Activated T-cell treated with anti-CD3 and anti-CD28 coated beads for 24 hours (primary cell): Measurements from ENCODE around the gene GOLGA6L6.
"Not testable (repeated sequence)": the region's sequence is repeated elsewhere in the genome, so short reads cannot be mapped to it uniquely, and the experiment has no call there.

Source experiments
- DNase-seq: peaks from one replicate; pipeline ENCODE4 v3.0.0-alpha.2; 2020; ENCODE audit warnings: low read depth

The GOLGA6L6 gene, protein sequence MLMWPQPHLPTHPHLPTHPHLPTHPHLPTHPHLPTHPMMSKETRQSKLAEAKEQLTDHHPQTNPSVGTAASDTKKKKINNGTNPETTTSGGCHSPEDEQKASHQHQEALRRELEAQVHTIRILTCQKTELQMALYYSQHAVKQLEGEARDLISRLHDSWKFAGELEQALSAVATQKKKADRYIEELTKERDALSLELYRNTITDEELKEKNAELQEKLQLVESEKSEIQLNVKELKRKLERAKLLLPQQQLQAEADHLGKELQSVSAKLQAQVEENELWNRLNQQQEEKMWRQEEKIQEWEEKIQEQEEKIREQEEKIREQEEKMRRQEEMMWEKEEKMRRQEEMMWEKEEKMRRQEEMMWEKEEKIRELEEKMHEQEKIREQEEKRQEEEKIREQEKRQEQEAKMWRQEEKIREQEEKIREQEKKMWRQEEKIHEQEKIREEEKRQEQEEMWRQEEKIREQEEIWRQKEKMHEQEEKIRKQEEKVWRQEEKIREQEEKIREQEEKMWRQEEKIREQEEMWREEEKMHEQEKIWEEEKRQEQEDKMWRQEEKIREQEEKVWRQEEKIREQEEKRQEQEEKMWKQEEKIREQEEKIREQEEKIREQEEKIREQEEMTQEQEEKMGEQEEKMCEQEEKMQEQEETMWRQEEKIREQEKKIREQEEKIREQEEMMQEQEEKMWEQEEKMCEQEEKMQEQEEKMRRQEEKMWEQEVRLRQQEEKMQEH

DNA sequence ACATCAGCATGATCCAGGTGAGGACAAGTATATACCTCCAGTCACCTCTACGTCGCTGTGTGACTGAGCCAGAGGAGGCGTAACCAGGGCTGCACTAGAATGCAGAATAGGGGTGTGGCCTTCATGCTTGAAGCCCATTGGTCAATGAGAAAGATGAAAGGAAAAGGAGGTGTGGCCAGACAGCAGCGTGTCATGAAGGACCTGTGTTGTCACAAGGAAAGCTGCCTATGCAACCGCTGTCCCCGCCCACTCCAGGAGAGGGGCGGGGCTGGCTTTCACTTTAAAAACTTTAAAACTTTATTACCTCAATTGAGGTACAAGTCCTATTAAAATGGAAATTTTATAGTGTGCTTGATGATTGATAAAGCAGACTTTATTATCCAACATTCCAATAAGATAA lies at the start of gene GOLGA6L6:
TSS of gene GOLGA6L6 (minus strand) at position 101 of the 400 bp plus-strand sequence. CDS start at position 10, 91 bp downstream.
- DNase-seq = not testable (repeated sequence)

DNA sequence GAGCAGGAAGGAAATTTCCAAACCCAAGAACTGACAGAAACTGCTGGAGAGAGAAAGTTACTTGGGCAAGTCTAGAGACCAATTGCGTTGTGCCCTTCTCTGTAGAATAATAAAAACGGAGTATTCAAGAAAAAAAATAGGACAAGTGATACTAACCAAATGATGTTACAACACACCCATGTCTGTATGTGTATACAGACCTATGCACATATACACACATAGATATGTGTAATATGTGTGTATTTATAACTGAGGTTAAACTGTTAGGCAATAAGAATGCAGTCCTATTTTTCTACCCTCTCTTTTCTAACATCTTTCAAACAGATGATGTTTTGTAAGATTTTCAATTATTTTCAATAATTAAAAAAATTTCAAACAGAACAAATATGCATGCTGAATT lies 48.5 kb upstream of the GOLGA6L6 start:
- DNase-seq = not testable (repeated sequence)

DNA sequence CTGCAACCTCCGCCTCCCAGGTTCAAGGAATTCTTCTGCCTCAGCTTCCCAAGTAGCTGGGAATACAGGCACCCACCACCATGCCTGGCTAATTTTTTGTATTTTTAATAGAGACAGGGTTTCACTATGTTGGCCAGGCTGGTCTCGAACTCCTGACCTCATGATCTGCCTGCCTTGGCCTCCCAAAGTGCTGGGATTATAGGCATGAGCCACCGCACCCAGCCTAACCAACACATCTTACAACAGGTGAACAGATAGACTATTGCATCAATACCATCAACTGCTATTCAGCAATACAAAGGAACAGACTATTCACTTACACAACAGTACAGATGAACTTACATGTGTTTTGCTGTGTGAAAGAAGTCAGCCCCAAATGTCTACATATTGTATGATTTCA lies 45.2 kb upstream of the GOLGA6L6 start:
- not testable (repeated sequence) for DNase-seq

DNA sequence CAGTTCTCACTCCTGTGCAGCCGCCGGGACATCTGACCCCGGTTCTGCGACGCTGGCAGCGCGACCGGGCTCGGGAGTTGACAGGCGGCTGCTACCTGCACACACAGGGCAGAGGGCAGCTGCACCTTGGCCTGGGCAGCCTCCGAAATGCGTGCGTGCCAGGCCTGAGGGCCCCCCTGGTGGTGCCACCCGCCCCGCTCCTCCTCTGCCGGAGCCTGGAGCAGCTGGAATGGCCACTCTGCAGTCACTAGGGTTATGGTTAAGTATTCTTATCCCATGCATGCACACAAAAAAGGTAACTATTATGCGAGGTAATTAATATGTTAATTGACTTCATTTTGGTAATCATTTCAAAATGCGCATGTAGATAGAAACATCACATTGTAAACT lies 41.1 kb upstream of the GOLGA6L6 start:
- not testable (repeated sequence) for DNase-seq

DNA sequence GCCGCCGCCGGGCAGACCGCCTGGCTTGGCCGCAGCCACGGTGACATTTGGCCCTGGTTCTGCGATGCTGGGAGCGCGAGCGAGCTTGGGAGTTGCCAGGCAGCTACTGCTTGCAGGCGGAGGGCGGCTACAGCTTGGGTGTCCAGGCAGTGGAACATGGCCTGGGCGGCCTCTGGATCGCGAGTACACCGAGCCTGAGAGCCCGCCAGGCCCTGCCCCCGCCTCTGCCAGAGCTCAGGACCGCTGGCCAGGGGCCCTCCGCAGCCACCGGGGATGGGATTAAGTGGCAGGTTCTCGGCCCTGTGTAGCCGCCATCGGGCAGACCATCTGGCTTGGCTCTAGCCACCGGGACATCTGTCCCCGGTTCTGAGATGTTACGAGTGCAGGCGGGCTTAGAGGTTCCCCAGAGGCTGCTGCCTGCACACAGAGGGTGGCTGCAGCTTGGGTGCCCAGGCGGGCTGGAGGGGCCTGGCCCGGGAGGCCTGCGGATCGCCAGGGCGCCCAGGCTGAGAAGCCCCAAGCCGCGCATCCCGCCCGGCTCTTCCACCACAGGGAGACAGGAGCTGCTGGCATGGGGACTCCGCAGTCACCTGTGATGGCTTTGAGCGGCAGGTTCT lies 40.6 kb upstream of the GOLGA6L6 start:
- not testable (repeated sequence) for DNase-seq

DNA sequence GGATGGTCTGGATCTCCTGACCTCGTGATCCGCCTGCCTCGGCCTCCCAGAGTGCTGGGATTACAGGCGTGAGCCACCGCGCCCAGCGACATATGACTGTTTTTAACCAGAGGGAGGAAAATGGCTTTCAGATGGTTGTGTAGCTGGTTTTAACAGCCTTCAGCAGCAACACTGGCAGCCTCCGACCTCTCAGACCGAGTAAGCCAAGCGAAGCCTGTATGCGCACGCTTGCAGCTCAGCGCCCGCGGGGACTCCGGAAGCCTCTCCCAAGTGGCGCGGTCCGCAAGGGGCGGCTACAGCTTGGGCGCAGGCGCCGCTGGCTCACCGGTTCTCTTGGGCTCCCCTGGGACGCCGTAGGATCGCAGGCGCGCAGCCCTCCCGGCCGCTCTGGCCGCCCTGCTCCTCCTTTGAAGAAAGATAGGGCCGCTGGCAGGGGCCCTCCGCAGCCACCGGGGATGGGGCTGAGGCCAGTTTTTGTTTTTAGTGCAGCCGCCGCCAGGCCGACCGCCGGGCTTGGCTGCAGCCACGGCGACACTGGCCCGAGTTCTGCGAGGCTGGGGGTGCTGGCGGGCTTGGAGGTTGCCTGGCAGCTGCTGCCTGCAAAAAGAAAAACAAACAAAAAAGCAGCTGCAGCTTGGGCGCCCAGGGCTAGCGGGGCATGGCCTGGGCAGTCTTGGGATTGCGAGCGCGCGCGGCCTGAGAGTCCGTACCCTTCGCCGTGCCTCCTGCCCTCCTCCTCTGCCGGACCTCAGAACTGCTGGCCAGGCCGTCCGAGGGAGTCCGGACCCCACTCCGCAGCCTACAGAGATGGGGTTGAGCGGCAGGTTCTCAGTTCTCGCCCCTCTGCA lies 39.9 kb upstream of the GOLGA6L6 start:
- not testable (repeated sequence) for DNase-seq

DNA sequence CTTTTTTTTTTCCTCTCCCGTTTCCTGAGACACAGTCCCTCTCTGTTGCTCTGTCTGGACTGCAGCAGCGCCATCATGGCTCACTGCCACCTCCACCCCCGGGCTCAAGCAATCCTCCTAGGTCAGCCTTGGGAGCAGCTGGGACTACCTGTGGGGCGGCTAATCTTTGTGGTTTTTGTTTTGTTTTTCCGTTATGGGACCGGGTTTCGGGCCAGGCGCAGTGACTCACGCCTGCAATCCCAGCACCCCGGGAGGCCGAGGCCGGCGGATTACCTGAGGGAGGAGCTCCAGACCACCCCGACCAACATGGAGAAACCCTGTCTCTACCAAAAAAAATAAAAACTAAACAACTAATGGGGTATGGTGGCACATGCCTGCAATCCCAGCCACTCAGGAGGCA lies 38.1 kb upstream of the GOLGA6L6 start:
- DNase-seq = not testable (repeated sequence)

DNA sequence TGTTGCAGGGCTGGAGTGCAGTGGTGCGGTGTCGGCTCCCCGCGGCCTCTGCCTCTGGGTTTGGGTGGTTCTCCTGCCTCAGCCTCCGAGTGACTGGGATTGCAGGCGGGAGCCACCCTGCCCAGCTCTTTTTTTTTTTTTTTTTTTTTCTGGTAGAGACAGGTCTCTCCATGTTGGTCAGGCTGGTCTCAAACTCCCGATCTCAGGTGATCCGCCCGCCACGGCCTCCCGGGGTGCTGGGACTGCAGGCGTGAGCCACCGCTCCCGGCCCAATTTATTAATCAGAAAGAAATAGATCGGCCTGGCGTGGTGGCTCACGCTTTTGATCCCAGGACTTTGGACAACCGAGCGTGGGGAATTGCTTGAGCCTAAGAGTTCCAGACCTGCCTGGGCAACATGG lies 9.7 kb upstream of the GOLGA6L6 start:
- DNase-seq = not testable (repeated sequence)

DNA sequence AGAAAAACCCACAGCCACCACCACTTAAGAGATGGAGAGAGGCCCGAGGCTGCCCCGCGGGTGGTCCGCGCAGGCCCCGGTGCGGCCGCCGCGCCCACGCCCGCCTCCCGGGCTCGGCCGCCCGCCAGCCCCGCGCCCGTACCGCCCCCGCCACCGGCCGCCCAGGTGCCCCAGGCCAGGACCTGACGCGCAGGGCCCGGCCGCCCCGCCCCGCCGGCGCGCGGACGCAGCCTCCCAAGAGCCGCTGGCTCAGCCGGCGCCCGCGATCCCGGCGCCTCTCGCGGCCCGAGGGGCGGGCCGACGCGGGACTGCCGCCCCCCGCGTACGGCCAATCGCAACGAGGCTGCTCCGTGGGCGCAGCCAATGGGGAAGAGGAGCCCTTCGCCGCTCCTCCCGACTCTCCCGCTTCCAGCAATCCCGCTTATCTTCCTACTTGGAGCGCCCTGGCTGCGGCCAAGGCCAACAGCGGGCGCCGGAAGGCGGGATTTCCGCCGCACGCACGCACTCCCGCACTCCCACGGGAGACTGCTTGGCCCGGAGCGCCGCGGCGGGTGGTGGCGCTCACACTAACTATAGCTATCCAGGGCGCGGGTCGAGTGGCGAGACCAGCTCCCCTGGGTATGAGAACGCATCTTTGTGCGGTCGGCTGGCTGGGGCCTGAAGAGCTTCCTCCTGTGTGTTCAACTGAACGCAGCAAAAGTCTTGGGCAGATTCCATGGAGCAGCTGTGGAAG lies 35.5 kb downstream of the GOLGA6L6 start:
- not testable (repeated sequence) for DNase-seq

DNA sequence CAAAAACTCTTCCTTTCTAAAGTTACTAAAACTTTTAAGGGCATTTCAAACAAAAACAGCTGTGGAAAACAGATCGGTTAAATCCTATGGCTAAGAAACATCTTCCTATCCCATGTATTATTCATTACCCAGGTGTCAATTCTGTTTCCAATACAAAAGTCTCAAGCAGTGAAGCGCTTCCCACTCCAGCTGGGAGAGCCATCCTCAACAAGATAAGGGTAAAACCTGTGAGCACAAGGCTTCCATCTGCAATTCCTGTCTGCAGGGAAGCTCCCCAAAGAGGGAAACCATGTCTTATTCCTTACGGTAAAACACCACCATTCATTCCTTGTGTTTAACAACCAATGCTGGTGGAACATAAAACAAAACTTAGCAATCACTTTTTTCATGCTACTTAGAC lies 38.8 kb downstream of the GOLGA6L6 start:
- DNase-seq = not testable (repeated sequence)

DNA sequence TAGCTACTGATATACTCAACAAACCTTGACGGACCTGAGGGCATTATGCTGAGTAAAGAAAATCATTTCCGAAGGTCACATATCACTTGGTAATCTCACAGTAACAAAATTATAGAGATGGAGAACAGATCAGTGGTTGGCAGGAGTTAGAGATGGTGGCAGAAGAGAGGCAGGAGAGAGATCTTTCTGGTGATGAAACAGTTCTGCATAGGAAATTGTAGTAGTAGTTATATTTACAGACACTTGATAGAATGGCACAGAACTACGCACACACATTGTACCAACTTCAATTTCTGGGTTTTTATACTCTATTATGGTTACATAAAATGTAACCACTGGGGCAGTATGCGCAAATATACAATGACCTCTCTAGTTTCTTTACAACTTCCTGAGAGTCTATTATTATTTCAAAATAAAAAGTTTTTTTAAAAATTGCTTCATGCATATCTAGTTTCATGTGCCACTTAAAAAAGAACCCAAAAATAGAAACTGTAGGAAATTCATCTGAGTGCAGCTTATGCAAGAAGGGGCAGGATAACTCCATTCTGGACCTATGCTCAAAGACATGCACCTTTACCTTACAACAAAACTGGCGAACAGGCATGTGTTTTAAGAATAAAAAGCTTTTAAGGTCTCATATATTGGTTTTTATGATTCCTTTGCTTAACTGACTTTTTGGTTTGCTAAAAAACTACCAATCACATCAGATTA lies 39.9 kb downstream of the GOLGA6L6 start:
- not testable (repeated sequence) for DNase-seq

DNA sequence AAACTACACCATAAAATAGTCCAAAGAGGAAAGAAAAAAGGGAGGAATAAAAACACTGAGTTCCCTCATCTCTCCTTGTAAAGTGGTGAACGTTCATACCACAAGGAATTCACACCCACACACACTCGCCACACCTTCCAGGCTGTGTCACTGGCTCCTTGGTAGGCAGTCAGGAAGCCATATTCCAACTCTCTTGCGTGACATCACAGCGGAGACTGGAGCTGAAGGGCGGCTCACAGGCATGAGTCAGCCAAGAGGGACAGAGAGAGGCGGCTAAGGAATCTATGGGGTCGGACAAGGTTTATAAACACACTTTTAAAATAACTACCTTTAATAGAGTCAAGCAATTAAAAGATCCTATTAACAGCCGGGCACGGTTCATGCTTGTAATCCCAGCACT lies 43.8 kb downstream of the GOLGA6L6 start:
- DNase-seq = not testable (repeated sequence)

DNA sequence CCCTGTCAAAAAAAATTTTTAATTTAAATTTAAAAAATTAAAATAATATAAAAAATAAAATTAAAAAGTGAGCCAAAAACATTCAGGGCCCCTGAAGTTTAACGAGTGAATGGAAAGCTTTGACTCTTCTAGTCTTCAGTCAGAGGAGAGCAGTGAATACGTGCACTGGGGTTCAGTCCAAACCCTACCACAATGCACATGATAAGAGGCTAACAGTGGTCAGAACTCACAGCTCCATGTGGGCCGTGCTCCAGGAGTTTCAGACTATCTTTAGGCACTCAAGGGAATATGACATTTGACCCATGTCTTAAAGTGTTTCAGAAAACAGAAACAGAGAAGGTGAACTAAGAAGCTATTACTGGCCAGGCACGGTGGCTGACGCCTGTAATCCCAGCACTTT lies 48.6 kb downstream of the GOLGA6L6 start:
- DNase-seq = not testable (repeated sequence)

DNA sequence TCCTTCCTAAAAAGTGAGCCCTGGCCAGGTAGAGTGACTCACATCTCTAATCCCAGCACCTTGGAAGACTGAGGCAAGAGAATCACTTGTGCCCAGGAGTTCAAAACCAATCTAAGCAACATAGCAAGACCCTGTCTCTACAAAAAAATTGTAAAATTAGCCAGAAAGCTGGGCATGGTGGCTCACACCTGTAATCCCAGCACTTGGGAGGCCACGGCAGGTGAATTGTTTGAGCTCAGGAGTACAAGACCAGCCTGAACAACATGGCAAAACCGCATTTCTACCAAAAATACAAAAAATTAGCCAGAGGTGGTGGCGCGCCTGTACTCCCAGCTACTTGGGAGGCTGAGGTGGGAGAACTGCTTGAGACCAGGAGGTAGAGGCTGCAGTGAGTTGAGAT lies 49.0 kb downstream of the GOLGA6L6 start:
- DNase-seq = not testable (repeated sequence)

DNA sequence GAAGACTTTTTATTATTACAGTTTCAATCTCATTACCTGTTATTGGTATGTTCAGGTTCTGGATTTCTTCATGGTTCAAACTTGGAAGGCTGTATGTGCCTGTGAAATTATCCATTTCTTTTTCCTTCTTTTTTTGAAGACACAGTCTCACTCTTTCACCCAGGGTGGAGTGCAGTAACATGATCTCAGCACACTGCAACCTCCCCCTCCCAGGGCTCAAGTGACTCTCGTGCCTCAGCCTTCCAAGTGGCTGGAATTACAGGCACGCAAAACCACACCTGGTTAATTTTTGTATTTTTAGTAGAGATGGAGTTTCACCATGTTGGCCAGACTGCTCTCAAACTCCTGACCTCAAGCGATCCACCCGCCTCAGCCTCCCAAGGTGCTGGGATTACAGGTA lies 52.3 kb downstream of the GOLGA6L6 start:
- not testable (repeated sequence) for DNase-seq
